Progenitor cell of endocrine pancreas (in vitro differentiated cells): ENCODE measurements around the gene CISH. TPM values are rescaled to one million over a fixed set of nuclear protein-coding genes. Genes with fewer than 3 reads are reported as not detected.

Experiments used
- DNase-seq: peaks from one replicate; pipeline ENCODE4 v3.0.0; 2021; ENCODE audit warnings: low spot score; ENCODE audit not compliant: unreplicated experiment
- H3K27ac Mint-ChIP-seq: 2 replicates; pipeline ENCODE4 v1.8.0; 2021; ENCODE audit warnings: mild to moderate bottlenecking, moderate library complexity, mixed read lengths
- H3K27me3 Mint-ChIP-seq: 2 replicates; pipeline ENCODE4 v1.8.0; 2021; ENCODE audit warnings: mixed read lengths
- H3K36me3 Mint-ChIP-seq: 2 replicates; pipeline ENCODE4 v1.8.0; 2022; ENCODE audit warnings: mixed read lengths; ENCODE audit not compliant: insufficient read depth
- H3K4me1 Mint-ChIP-seq: 2 replicates; pipeline ENCODE4 v1.8.0; 2021; ENCODE audit warnings: low read depth, mixed read lengths
- H3K4me3 Mint-ChIP-seq: 2 replicates; pipeline ENCODE4 v1.8.0; 2021; ENCODE audit warnings: low read depth, mild to moderate bottlenecking, moderate library complexity, mixed read lengths
- H3K9me3 Mint-ChIP-seq: 2 replicates; pipeline ENCODE4 v1.8.0; 2021; ENCODE audit warnings: low read depth, mixed read lengths
- CTCF ChIP-seq: fragments of 200-600 bp; sonication (generic); IDR thresholded peaks from one replicate; pipeline ENCODE4 v1.5.0; 2021; ENCODE audit warnings: antibody characterized with exemption, mild to moderate bottlenecking; ENCODE audit not compliant: unreplicated experiment
- long read RNA-seq: library from polyadenylated mRNA; unstranded; transcript quantifications from one replicate; pipeline ENCODE4 v2.0.0, GENCODE V29; 2020
- total RNA-seq: library from RNA; stranded (reverse); gene quantifications from 2 replicates; pipeline ENCODE4 v1.2.1, GENCODE V29; 2021

Gene CISH
- 4.9 and 5.2 TPM in 2 replicates for total RNA-seq
- long read RNA-seq, transcript CISH-201 (3 exons, 2,043 nt): major isoform, 5 of 7 reads
- long read RNA-seq, partial matches to known transcripts: 1 of 7 reads
- long read RNA-seq, other reads (novel, unspliced or antisense): 1 of 7 reads

- peaks cover 18% of the 10 kb centered on the region for H3K27me3 Mint-ChIP-seq
- peak within 1 kb of the TSS; percentile 83 for H3K4me3 Mint-ChIP-seq
- H3K27ac Mint-ChIP-seq: peak within 1 kb of the TSS; percentile 96
- H3K36me3 Mint-ChIP-seq: no peaks in the 10 kb centered on the region
- peaks cover 22% of the 10 kb centered on the region for H3K4me1 Mint-ChIP-seq
- H3K9me3 Mint-ChIP-seq: no peaks in the 10 kb centered on the region
- TF ChIP-seq CTCF: peak; percentile 74
- peak; percentile 88 for DNase-seq
Measured at GRCh38 chr3:50611464-50612233, at the start of gene CISH. Gene CISH, minus strand, starts transcription at chr3:50611774. Its CDS starts 124 bp downstream, at chr3:50611650.

GRCh38 chr3:50660386-50660785 is 48.8 kb upstream of the CISH start:
- H3K4me1 Mint-ChIP-seq: no peaks in the 10 kb centered on the region
- H3K9me3 Mint-ChIP-seq: no peaks in the 10 kb centered on the region
- H3K27me3 Mint-ChIP-seq: peaks cover 18% of the 10 kb centered on the region
- H3K36me3 Mint-ChIP-seq: no peaks in the 10 kb centered on the region
- TF ChIP-seq CTCF: no peak
- DNase-seq: no peak
- no peak overlapping the region for H3K4me3 Mint-ChIP-seq
- H3K27ac Mint-ChIP-seq: no peak overlapping the region

- H3K36me3 Mint-ChIP-seq: no peaks in the 10 kb centered on the region
- H3K4me3 Mint-ChIP-seq: no peak overlapping the region
- DNase-seq: no peak
- TF ChIP-seq CTCF: no peak
- H3K27me3 Mint-ChIP-seq: peaks cover 13% of the 10 kb centered on the region
- no peaks in the 10 kb centered on the region for H3K4me1 Mint-ChIP-seq
- H3K27ac Mint-ChIP-seq: no peak overlapping the region
- H3K9me3 Mint-ChIP-seq: no peaks in the 10 kb centered on the region
Measured at GRCh38 chr3:50658831-50659230, 47.3 kb upstream of the CISH start.

- H3K4me3 Mint-ChIP-seq: no peak overlapping the region
Measured at GRCh38 chr3:50658416-50658815, 46.8 kb upstream of the CISH start.

GRCh38 chr3:50657816-50658215 is 46.2 kb upstream of the CISH start:
- H3K4me1 Mint-ChIP-seq: no peaks in the 10 kb centered on the region
- peaks cover 13% of the 10 kb centered on the region for H3K27me3 Mint-ChIP-seq
- no peak for DNase-seq
- no peak overlapping the region for H3K27ac Mint-ChIP-seq
- H3K4me3 Mint-ChIP-seq: no peak overlapping the region
- H3K36me3 Mint-ChIP-seq: no peaks in the 10 kb centered on the region
- H3K9me3 Mint-ChIP-seq: no peaks in the 10 kb centered on the region
- TF ChIP-seq CTCF: no peak

More at GRCh38 chr3:50658416-50658815, 46.8 kb upstream of the CISH start:
- Mint-ChIP-seq H3K27ac (no peak overlapping the region), H3K9me3 (no peaks in the 10 kb centered on the region), H3K27me3 (peaks cover 13% of the 10 kb centered on the region), H3K4me1 (no peaks in the 10 kb centered on the region), H3K36me3 (no peaks in the 10 kb centered on the region)
- TF ChIP-seq CTCF: no peak
- no peak for DNase-seq
